ENCODE results near the gene ACACA.

GRCh38 chr17:37384560-37385149, 22.0 kb downstream of the ACACA start:
- TF ChIP-seq CTCF (IDR thresholded peaks at IDR 0.05) (no peak), POLR2A (IDR thresholded peaks at IDR 0.05) (no peak)

Measured in adrenal gland (tissue), 5 donors.